Frontal cortex (tissue), 4 donors: Measurements from ENCODE around the gene DHX35. TPM values are rescaled to one million over a fixed set of nuclear protein-coding genes. Genes with fewer than 3 reads are reported as not detected.
"Not testable (repeated sequence)": the region's sequence is repeated elsewhere in the genome, so short reads cannot be mapped to it uniquely, and the experiment has no call there.

Experiments
- DNase-seq, 2 donors: peaks; one replicate each; pipeline ENCODE4 v3.0.0; 2012; ENCODE audit warnings: low spot score in 2 of 2
- FAIRE-seq: peaks from 2 replicates; lab custom pipeline; 2012; peaks lifted over from hg19 to GRCh38; lab: Jason Lieb, UNC
- total RNA-seq: library from RNA; depleted of rRNA; stranded (reverse); fragments of >200 nt; gene quantifications from one replicate; pipeline ENCODE4 v1.2.3, GENCODE V29; 2014
- donor health status: control.
- donor health status: control.
- donor health status: control.

The DHX35 gene
- total RNA-seq, 1 donor from 2014 or later = 15.5 TPM

DNA sequence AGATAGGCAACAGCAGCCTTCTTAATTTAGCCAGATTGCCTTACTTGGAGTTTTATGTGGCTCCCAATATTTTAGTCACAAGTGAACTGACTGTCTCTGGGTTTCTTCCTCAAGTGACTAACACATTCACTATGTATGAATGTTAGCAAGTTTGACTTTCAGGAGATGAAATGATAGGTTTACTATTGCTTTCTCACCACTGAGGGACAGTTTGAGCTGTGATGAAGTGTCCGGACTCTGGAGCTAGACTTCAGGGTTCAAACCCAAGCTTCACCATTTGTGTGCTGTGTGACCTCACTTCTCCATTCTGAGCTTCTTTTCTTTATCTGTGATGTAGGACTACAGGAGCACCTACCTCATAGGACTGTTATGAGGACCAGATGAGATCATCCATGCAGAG is 8.2 kb downstream of the DHX35 start:
- DNase-seq (no peak), FAIRE-seq (no peak)

GRCh38 chr20:38973107-38973506 is 11.0 kb downstream of the DHX35 start:
- DNase-seq (no peak), FAIRE-seq (no peak)

DNA sequence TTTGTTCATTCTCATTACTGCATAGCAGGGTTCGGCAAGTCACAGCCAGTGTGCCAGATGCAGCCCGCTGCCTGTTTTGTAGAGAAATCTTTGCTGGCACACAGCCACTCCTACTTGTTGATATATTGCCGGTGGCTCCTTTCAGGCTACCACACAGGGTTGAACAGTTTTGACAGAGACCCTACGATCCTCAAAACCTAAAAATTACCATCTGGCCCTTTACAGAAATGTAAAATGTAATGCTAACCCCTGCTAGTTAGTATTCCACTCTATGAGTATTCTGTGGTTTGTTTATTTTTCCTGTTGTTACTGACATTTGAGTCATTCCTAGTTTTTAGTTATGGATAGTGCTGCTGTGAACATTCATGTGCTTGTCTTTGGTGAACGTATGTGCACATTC is 11.5 kb downstream of the DHX35 start:
- no peak for DNase-seq
- FAIRE-seq = no peak

GRCh38 chr20:38975539-38976120 is 13.5 kb downstream of the DHX35 start:
- FAIRE-seq = no peak
- DNase-seq = no peak

DNA sequence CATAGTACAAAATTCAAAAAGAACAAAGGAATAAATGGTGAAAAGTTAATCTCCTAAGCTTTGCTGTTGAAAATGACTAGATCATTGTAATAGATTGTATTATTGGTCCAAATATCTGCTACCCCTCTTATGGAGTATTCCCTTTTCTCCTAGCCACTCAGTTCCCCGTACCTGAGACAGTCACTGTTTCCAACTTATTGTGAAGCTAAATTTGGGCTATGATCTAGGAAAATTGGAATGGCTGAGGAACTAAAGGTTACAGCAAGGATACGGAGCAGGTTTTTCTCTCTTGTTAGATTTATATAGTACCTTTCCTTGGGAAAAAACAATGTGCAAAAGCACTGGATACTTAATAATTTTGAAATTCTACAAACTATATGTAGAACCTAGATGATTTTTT is 17.3 kb downstream of the DHX35 start:
- DNase-seq = no peak
- no peak for FAIRE-seq

- FAIRE-seq (no peak), DNase-seq (no peak)
Observed at GRCh38 chr20:38979842-38980241, 17.7 kb downstream of the DHX35 start.

GRCh38 chr20:38982291-38982690 is 20.1 kb downstream of the DHX35 start:
- DNase-seq (no peak), FAIRE-seq (no peak)

- FAIRE-seq = no peak
- no peak for DNase-seq
Observed at GRCh38 chr20:38985060-38985459, 22.9 kb downstream of the DHX35 start.

DNA sequence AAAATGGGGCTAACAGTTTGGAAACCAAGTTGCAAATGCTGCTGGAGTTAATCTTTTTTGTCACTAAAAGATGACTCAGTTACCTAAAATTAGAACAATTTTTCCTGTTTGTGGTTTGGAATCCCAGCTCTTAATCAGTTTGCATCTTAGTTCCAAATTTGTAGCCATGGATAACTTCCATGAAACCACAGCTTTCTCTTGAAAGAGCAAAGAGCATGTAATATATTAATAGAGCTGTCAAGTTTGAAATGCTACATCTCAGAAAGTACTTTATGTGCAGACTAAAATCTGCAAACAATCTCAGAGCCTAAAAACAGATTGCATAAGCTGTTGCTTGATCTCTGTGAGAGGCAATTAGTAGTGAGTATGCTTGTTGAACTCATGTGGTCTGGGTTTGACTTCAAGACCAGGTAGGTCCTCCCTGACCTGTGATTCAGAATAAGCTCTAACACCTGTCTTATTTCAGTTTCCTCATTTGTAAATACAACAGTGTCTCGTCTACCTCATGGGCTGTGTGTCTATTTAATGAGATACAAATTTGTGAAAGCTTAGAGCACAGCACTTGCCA is 23.5 kb downstream of the DHX35 start:
- FAIRE-seq = no peak
- DNase-seq = no peak

- DNase-seq (no peak), FAIRE-seq (no peak)
Observed at GRCh38 chr20:38986663-38987062, 24.5 kb downstream of the DHX35 start.

DNA sequence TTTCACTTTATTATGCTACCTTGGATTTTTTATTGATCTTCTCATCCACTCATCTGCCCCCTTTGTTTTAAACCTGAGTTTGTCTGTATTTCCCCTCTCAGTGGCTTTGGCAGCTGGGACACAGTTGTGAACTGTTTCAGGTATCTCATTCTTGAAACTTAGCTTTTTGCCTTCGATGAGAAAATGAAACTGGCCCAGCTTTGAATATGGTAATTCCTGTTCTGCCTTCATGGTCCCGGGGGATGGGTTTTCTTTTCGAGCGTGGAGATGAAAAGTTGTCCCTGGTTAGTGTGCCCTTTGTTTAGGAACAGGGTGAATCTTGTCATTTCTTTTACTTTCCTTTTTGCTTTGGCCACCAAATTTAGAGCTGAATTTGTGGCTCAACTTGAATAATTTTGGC is 25.6 kb downstream of the DHX35 start:
- no peak for FAIRE-seq

GRCh38 chr20:38990728-38991127 is 28.6 kb downstream of the DHX35 start:
- FAIRE-seq = no peak
- no peak for DNase-seq

More for the DNA sequence above, 25.6 kb downstream of the DHX35 start:
- DNase-seq = no peak

GRCh38 chr20:38991814-38992704 is 29.9 kb downstream of the DHX35 start:
- DNase-seq (no peak), FAIRE-seq (no peak)

GRCh38 chr20:38995536-38996044 is 33.4 kb downstream of the DHX35 start:
- DNase-seq = no peak
- FAIRE-seq = no peak

DNA sequence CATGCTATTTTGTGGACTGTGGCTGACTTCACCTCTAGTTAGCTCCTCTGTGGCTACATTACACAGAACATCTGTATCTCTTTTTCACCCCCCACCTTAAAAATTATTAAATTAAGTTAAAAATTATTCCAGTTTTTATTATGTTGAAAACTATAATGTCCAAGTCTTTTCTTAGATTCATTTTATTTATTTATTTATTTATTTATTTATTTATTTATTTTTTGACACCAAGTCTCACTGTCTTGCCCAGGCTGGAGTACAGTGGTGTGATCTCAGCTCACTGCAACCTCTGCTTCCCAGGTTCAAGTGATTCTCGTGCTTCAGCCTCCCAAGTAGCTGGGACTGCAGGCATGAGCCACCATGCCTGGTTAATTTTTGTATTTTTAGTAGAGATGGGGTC is 34.7 kb downstream of the DHX35 start:
- DNase-seq = not testable (repeated sequence)

GRCh38 chr20:38997622-38998021 is 35.5 kb downstream of the DHX35 start:
- FAIRE-seq = no peak
- no peak for DNase-seq

More for the DNA sequence above, 34.7 kb downstream of the DHX35 start:
- FAIRE-seq = not testable (repeated sequence)

DNA sequence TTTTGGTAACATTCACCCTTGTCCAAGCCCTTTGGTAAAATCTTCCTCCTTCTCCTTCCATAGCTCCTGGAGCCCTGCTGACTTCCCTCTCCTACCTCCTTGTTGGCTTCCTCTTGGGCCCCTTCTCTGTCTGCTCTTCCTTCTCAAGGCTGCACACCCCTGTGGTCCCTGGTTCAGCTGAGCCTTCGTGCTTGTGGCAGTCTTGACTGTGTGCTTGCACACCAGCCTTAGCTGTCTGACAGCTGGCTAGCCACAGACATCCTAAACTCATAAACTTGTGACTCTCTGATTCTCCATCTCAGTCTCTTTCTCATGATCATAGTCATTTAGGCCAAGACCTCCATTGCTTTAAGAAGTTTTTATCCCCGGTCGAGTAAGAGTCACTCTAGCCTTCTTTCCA is 37.1 kb downstream of the DHX35 start:
- DNase-seq = no peak
- no peak for FAIRE-seq

GRCh38 chr20:38999965-39000910 is 38.1 kb downstream of the DHX35 start:
- FAIRE-seq (no peak), DNase-seq (no peak)

DNA sequence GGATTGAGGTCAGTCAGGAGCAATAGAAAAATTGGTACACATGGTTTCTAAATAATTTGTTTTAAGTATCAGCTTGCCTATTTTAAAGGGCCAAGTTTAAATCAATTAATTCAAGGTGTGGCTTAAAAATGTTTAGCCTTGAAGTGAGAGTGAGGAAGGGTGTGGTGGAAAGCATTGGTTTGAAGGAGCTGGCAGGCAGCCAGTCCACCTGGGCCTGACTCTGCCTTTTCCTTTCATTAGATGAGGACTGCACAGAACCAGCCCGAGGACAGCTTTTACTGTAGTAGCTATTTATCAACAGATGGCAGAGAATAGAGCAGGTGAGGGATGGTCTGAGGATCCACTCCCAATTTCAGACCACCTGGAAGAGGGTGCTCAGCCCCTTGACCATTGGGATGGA is 42.4 kb downstream of the DHX35 start:
- no peak for DNase-seq
- FAIRE-seq = no peak

DNA sequence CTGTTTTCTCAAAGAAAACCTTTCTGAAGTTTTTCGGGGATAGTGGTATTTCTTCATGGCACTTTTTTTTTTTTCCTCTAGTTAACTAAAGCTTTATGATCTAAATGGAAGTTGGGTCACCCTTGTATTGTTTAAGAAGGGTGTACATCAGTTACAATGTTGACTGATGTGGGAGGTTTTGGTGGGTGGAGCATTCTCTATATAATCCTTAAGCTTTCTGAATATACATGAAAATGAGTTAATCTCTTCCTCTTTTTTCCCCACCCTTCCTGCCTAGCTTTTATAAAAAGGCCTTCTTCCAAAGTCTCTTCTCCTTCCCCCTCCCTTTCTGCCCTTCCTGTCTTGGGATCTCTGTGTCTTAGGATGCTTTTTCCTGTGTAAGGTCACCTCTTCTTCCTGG is 47.2 kb downstream of the DHX35 start:
- no peak for FAIRE-seq
- DNase-seq = no peak
